Stimulated activated naive CD8-positive, alpha-beta T cell treated with anti-CD3 and anti-CD28 coated beads, Interleukin-15, amount 100 ng/mL, for 72 hours (primary cell): ENCODE results near the gene GPR137B.

Source experiments
- ATAC-seq: fragments of 150-1000 bp; cut with Tn5 transposase; 2 replicates; pipeline ENCODE4 v1.10.0; 2021; ENCODE audit warnings: mild to moderate bottlenecking, moderate library complexity
- DNase-seq, 2 donors: peaks; one replicate each; pipeline ENCODE4 v3.0.0; 2021 to 2022
- H3K27ac Mint-ChIP-seq, 2 donors: one replicate each; pipeline ENCODE4 v1.8.0; 2022; ENCODE audit warnings: mild to moderate bottlenecking in 2 of 2, mixed read lengths in 2 of 2, moderate library complexity in 2 of 2
- H3K27me3 Mint-ChIP-seq: one replicate; pipeline ENCODE4 v1.8.0; 2022; ENCODE audit warnings: mixed read lengths
- H3K4me1 Mint-ChIP-seq: one replicate; pipeline ENCODE4 v1.8.0; 2022; ENCODE audit warnings: mild to moderate bottlenecking, mixed read lengths
- H3K4me3 Mint-ChIP-seq, 2 donors: one replicate each; pipeline ENCODE4 v1.8.0; 2022; ENCODE audit warnings: mild to moderate bottlenecking in 2 of 2, mixed read lengths in 2 of 2, moderate library complexity in 1 of 2
- H3K9me3 Mint-ChIP-seq, 2 donors: one replicate each; pipeline ENCODE4 v1.8.0; 2022; ENCODE audit warnings: mixed read lengths in 2 of 2

GPR137B gene

GRCh38 chr1:236108027-236108648 lies 34.2 kb upstream of the GPR137B start:
- Mint-ChIP-seq H3K4me1 (peaks cover 7% of the 10 kb centered on the region), H3K4me3 (no peak overlapping the region), H3K27ac (no peak overlapping the region), H3K27me3 (no peaks in the 10 kb centered on the region), H3K9me3 (no peaks in the 10 kb centered on the region)
- no peak for ATAC-seq
- DNase-seq = no peak

GRCh38 chr1:236110137-236110536 lies 32.2 kb upstream of the GPR137B start:
- H3K27ac Mint-ChIP-seq = no peak overlapping the region
- no peaks in the 10 kb centered on the region for H3K9me3 Mint-ChIP-seq
- peaks cover 6% of the 10 kb centered on the region for H3K27me3 Mint-ChIP-seq
- no peak overlapping the region for H3K4me3 Mint-ChIP-seq
- H3K4me1 Mint-ChIP-seq = peaks cover 12% of the 10 kb centered on the region
- ATAC-seq = no peak
- DNase-seq = no peak

- Mint-ChIP-seq H3K27me3 (peaks cover 6% of the 10 kb centered on the region), H3K27ac (no peak overlapping the region), H3K4me1 (peaks cover 11% of the 10 kb centered on the region), H3K9me3 (no peaks in the 10 kb centered on the region), H3K4me3 (no peak overlapping the region)
- DNase-seq (no peak), ATAC-seq (no peak)
Measured at GRCh38 chr1:236111527-236112331, 30.6 kb upstream of the GPR137B start.

GRCh38 chr1:236112332-236112627 lies 30.1 kb upstream of the GPR137B start:
- Mint-ChIP-seq H3K27ac (no peak overlapping the region), H3K27me3 (peaks cover 6% of the 10 kb centered on the region), H3K4me3 (no peak overlapping the region), H3K9me3 (no peaks in the 10 kb centered on the region), H3K4me1 (peaks cover 6% of the 10 kb centered on the region)
- DNase-seq (no peak), ATAC-seq (no peak)

- H3K4me3 Mint-ChIP-seq = no peak overlapping the region
- H3K9me3 Mint-ChIP-seq = no peaks in the 10 kb centered on the region
- no peak overlapping the region for H3K27ac Mint-ChIP-seq
- no peak for ATAC-seq
- peaks cover 4% of the 10 kb centered on the region for H3K4me1 Mint-ChIP-seq
- no peak for DNase-seq
- peaks cover 15% of the 10 kb centered on the region for H3K27me3 Mint-ChIP-seq
Measured at GRCh38 chr1:236113324-236114032, 28.9 kb upstream of the GPR137B start.

GRCh38 chr1:236114076-236114747 lies 28.1 kb upstream of the GPR137B start:
- Mint-ChIP-seq H3K27me3 (peaks cover 15% of the 10 kb centered on the region), H3K4me3 (no peak overlapping the region), H3K9me3 (no peaks in the 10 kb centered on the region), H3K27ac (no peak overlapping the region), H3K4me1 (peaks cover 4% of the 10 kb centered on the region)
- ATAC-seq = no peak
- DNase-seq = no peak

- Mint-ChIP-seq H3K4me3 (no peak overlapping the region), H3K27ac (no peak overlapping the region), H3K27me3 (peaks cover 15% of the 10 kb centered on the region), H3K9me3 (no peaks in the 10 kb centered on the region), H3K4me1 (peaks cover 34% of the 10 kb centered on the region)
- ATAC-seq (no peak), DNase-seq (no peak)
Measured at GRCh38 chr1:236117710-236118109, 24.6 kb upstream of the GPR137B start.

- Mint-ChIP-seq H3K9me3 (no peaks in the 10 kb centered on the region), H3K4me3 (no peak overlapping the region), H3K27me3 (peaks cover 28% of the 10 kb centered on the region), H3K27ac (peak overlapping the region in 1 of 2 donors; percentile 4), H3K4me1 (peaks cover 30% of the 10 kb centered on the region)
- ATAC-seq (no peak), DNase-seq (no peak)
Measured at GRCh38 chr1:236119943-236120484, 22.3 kb upstream of the GPR137B start.

- H3K4me3 Mint-ChIP-seq = peak overlapping the region; percentile 65 to 66
- peak; percentile 77 for ATAC-seq
- H3K9me3 Mint-ChIP-seq = no peaks in the 10 kb centered on the region
- peaks cover 35% of the 10 kb centered on the region for H3K27me3 Mint-ChIP-seq
- H3K27ac Mint-ChIP-seq = peak overlapping the region; percentile 29 to 69
- peak; percentile 19 to 47 for DNase-seq
- peaks cover 30% of the 10 kb centered on the region for H3K4me1 Mint-ChIP-seq
Measured at GRCh38 chr1:236120721-236121153, 21.6 kb upstream of the GPR137B start.

GRCh38 chr1:236122176-236122575 lies 20.2 kb upstream of the GPR137B start:
- peak in 1 of 2 donors; percentile 71 for DNase-seq
- ATAC-seq = peak; percentile 88
- H3K4me3 Mint-ChIP-seq = peak overlapping the region; percentile 65 to 66
- H3K4me1 Mint-ChIP-seq = peaks cover 30% of the 10 kb centered on the region
- no peaks in the 10 kb centered on the region for H3K9me3 Mint-ChIP-seq
- peaks cover 45% of the 10 kb centered on the region for H3K27me3 Mint-ChIP-seq
- H3K27ac Mint-ChIP-seq = peak overlapping the region in 1 of 2 donors; percentile 9

GRCh38 chr1:236123563-236123962 lies 18.8 kb upstream of the GPR137B start:
- no peak overlapping the region for H3K4me3 Mint-ChIP-seq
- ATAC-seq (no peak), DNase-seq (no peak)
- peaks cover 30% of the 10 kb centered on the region for H3K4me1 Mint-ChIP-seq
- H3K27me3 Mint-ChIP-seq = peaks cover 44% of the 10 kb centered on the region
- H3K9me3 Mint-ChIP-seq = no peaks in the 10 kb centered on the region
- H3K27ac Mint-ChIP-seq = no peak overlapping the region

GRCh38 chr1:236124965-236125364 lies 17.4 kb upstream of the GPR137B start:
- Mint-ChIP-seq H3K27me3 (peaks cover 44% of the 10 kb centered on the region), H3K4me3 (no peak overlapping the region), H3K9me3 (no peaks in the 10 kb centered on the region), H3K27ac (no peak overlapping the region), H3K4me1 (peaks cover 26% of the 10 kb centered on the region)
- peak; percentile 15 for ATAC-seq
- peak in 1 of 2 donors; percentile 29 for DNase-seq

GRCh38 chr1:236127045-236127444 lies 15.3 kb upstream of the GPR137B start:
- ATAC-seq (no peak), DNase-seq (no peak)
- no peak overlapping the region for H3K4me3 Mint-ChIP-seq
- H3K27ac Mint-ChIP-seq = no peak overlapping the region
- no peaks in the 10 kb centered on the region for H3K9me3 Mint-ChIP-seq
- peaks cover 44% of the 10 kb centered on the region for H3K27me3 Mint-ChIP-seq
- H3K4me1 Mint-ChIP-seq = peaks cover 6% of the 10 kb centered on the region

GRCh38 chr1:236128646-236129178 lies 13.6 kb upstream of the GPR137B start:
- DNase-seq (no peak), ATAC-seq (no peak)
- no peaks in the 10 kb centered on the region for H3K9me3 Mint-ChIP-seq
- H3K27me3 Mint-ChIP-seq = peaks cover 49% of the 10 kb centered on the region
- no peak overlapping the region for H3K4me3 Mint-ChIP-seq
- no peak overlapping the region for H3K27ac Mint-ChIP-seq
- H3K4me1 Mint-ChIP-seq = no peaks in the 10 kb centered on the region

GRCh38 chr1:236129306-236129705 lies 13.0 kb upstream of the GPR137B start:
- no peak overlapping the region for H3K27ac Mint-ChIP-seq
- peaks cover 49% of the 10 kb centered on the region for H3K27me3 Mint-ChIP-seq
- H3K4me3 Mint-ChIP-seq = no peak overlapping the region
- H3K9me3 Mint-ChIP-seq = no peaks in the 10 kb centered on the region
- H3K4me1 Mint-ChIP-seq = no peaks in the 10 kb centered on the region
- DNase-seq (no peak), ATAC-seq (no peak)
